Fibroblast of lung (primary cell): ENCODE results near the gene ZAR1L.

Experiments
- CTCF ChIP-seq, 2 donors: IDR thresholded peaks in 1 of 2; conservative IDR thresholded peaks in 1 of 2; 1 replicate in 1 of 2; 2 replicates in 1 of 2; pipeline ENCODE4 v1.5.1; 2011 to 2012; ENCODE audit warnings: low read length in 2 of 2, control low read depth in 1 of 2, inconsistent platforms in 1 of 2, low read depth in 1 of 2, mild to moderate bottlenecking in 1 of 2
- EZH2 ChIP-seq: IDR thresholded peaks from 2 replicates; pipeline ENCODE4 v1.5.1; 2012; ENCODE audit warnings: low read length, control low read depth, mild to moderate bottlenecking; ENCODE audit errors: missing control alignments

- TF ChIP-seq EZH2: no peak
- no peak for TF ChIP-seq CTCF (conservative IDR thresholded peaks at IDR 0.05 in 1 of 2, IDR thresholded peaks at IDR 0.05 in 1 of 2; ENCODE audit: low read depth in 1 of 2, low read length in 2 of 2)
Measured at GRCh38 chr13:32300406-32300805, 14.8 kb downstream of the ZAR1L start.
